GM12878 (cell line): ENCODE results near the gene TLCD5. TPM values are rescaled to one million over a fixed set of nuclear protein-coding genes. Genes with fewer than 3 reads are reported as not detected.

ENCODE experiments used
- ATAC-seq: fragments of 200-7000 bp; cut with Tn5 transposase; 3 replicates; pipeline ENCODE4 v1.9.1; 2020; ENCODE audit warnings: mild to moderate bottlenecking, moderate library complexity
- BruUV-seq: library from RNA; stranded (reverse); fragments of 400-500 nt; replicated peaks from 2 replicates; lab custom pipeline; 2021; lab: Mats Ljungman, UMichigan
- CTCF ChIA-PET: fragments of 300-600 bp; sonication (Branson Sonifier 250); formaldehyde crosslinking; extraction: SDS; loops from one replicate; lab custom pipeline; 2021; ENCODE audit warnings: inconsistent platforms; lab: Yijun Ruan, JAX
- POLR2A ChIA-PET: fragments of 350-600 bp; formaldehyde crosslinking; extraction: SDS; loops from one replicate; lab custom pipeline; 2021; ENCODE audit warnings: inconsistent platforms; lab: Charles Lee
- RAD21 ChIA-PET: fragments of 300-600 bp; sonication (Branson Sonifier 250); formaldehyde crosslinking; loops from one replicate; lab custom pipeline; 2023; ENCODE audit warnings: antibody characterized with exemption; ENCODE audit not compliant: unreplicated experiment; lab: Charles Lee
- SMC1A ChIA-PET: fragments of 300-600 bp; sonication (Branson Sonifier 250); formaldehyde crosslinking; loops from one replicate; lab custom pipeline; 2023; ENCODE audit not compliant: unreplicated experiment, uncharacterized antibody; lab: Charles Lee
- DNase-seq: peaks from one replicate; pipeline ENCODE4 v3.0.0-alpha.2; 2011; ENCODE audit warnings: low read depth, low spot score
- FAIRE-seq: peaks from 3 replicates; lab custom pipeline; 2011; peaks lifted over from hg19 to GRCh38; lab: Jason Lieb, UNC
- H2AFZ ChIP-seq: 2 replicates; pipeline ENCODE4 v1.6.0; 2011; ENCODE audit warnings: low read depth, low read length, control low read depth; ENCODE audit not compliant: control insufficient read depth
- H3K27ac ChIP-seq: 2 replicates; pipeline ENCODE4 v1.5.1; 2011; ENCODE audit warnings: control low read depth; ENCODE audit not compliant: control insufficient read depth, insufficient read depth
- H3K27me3 ChIP-seq, 2 experiments: replicated peaks in 1 of 2; 2 replicates each; pipeline versions ENCODE4 v1.6.0 to v1.6.1; 2011; ENCODE audit warnings: low read length in 1 of 2; ENCODE audit not compliant: control insufficient read depth in 2 of 2, insufficient read depth in 2 of 2
- H3K36me3 ChIP-seq, 2 experiments: 2 replicates each; pipeline ENCODE4 v1.5.1; 2011; ENCODE audit warnings: low read length in 1 of 2; ENCODE audit not compliant: control insufficient read depth in 2 of 2, insufficient read depth in 2 of 2
- H3K4me1 ChIP-seq: 2 replicates; pipeline ENCODE4 v1.6.1; 2011; ENCODE audit warnings: mild to moderate bottlenecking, low read length, moderate library complexity, mixed read lengths; ENCODE audit not compliant: control insufficient read depth, insufficient read depth
- H3K4me2 ChIP-seq: 2 replicates; pipeline ENCODE4 v1.6.0; 2011; ENCODE audit warnings: control low read depth; ENCODE audit not compliant: control insufficient read depth, insufficient read depth
- H3K4me3 ChIP-seq: fragments of 200-600 bp; sonication (generic); 2 replicates; pipeline ENCODE4 v1.5.1; 2016
- H3K79me2 ChIP-seq: 2 replicates; pipeline ENCODE4 v1.6.0; 2011; ENCODE audit warnings: low read length; ENCODE audit not compliant: control insufficient read depth, insufficient read depth
- H3K9ac ChIP-seq: 2 replicates; pipeline ENCODE4 v1.8.0; 2011; ENCODE audit warnings: low read length, control low read depth, mixed read lengths; ENCODE audit not compliant: control insufficient read depth, insufficient read depth
- H3K9me3 ChIP-seq: replicated peaks from 3 replicates; pipeline ENCODE4 v1.5.1; 2011; ENCODE audit warnings: mild to moderate bottlenecking, low read length; ENCODE audit not compliant: control insufficient read depth, insufficient read depth
- H4K20me1 ChIP-seq: 2 replicates; pipeline ENCODE4 v1.6.0; 2011; ENCODE audit not compliant: control insufficient read depth, insufficient read depth
- FOS ChIP-seq: IDR thresholded peaks from 3 replicates; pipeline ENCODE4 v1.6.1; 2011; ENCODE audit warnings: borderline replicate concordance; ENCODE audit not compliant: insufficient read length; ENCODE audit errors: extremely low read depth
- PBX3 ChIP-seq: IDR thresholded peaks from 2 replicates; pipeline ENCODE4 v1.6.1; 2011; ENCODE audit warnings: mild to moderate bottlenecking, low read depth, low read length, moderate library complexity; ENCODE audit not compliant: insufficient replicate concordance
- RBBP5 ChIP-seq: fragments of 200-600 bp; sonication (generic); conservative IDR thresholded peaks from 2 replicates; pipeline ENCODE4 v1.6.1; 2016
- SRF ChIP-seq, 2 experiments: IDR thresholded peaks; 2 replicates each; pipeline ENCODE4 v1.6.1; 2011; ENCODE audit warnings: low read depth in 2 of 2, low read length in 2 of 2, mild to moderate bottlenecking in 1 of 2, moderate library complexity in 1 of 2
- ZNF592 ChIP-seq: fragments of 450-650 bp; IDR thresholded peaks from 2 replicates; pipeline ENCODE4 v1.6.1; 2017; ENCODE audit warnings: mild to moderate bottlenecking, moderate library complexity
- in situ Hi-C: fragments of 300-500 bp; cut with MboI; formaldehyde crosslinking; loops from 9 replicates; pipeline ENCODE4 v1.14.3; 2018; ENCODE audit warnings: mixed read lengths
- intact Hi-C: fragments of 100-400 bp; cut with micrococcal nuclease; formaldehyde crosslinking; loops from one replicate; pipeline ENCODE4 v1.14.2; 2022; ENCODE audit not compliant: unreplicated experiment
- polyA plus RNA-seq, 11 experiments: library from polyadenylated mRNA; depleted of rRNA in 4 of 11; unstranded in 6 of 11; stranded (reverse) in 5 of 11; fragments of >200 nt; fragmentation: Nextera tagmentation in 4 of 11; fragmentation: Illumina TruSeq in 1 of 11; extraction: Ambion mirVana in 4 of 11; extraction: Trizol in 1 of 11; gene quantifications; 1 replicate in 1 of 11; 2 replicates in 10 of 11; pipeline versions ENCODE4 v1.2.1 to v1.2.3, GENCODE V29; 2011 to 2016; ENCODE audit warnings: inconsistent platforms in 2 of 11, missing spikeins in 2 of 11, low read depth in 1 of 11
- total RNA-seq, 4 experiments: library from RNA; depleted of rRNA in 3 of 4; stranded (reverse); fragments of >200 nt in 3 of 4; fragmentation: Illumina TruSeq in 1 of 4; extraction: Trizol in 1 of 4; gene quantifications; 2 replicates each; pipeline versions ENCODE4 v1.2.1 to v1.2.3, GENCODE V29; 2013 to 2021
- TF ChIP-seq, protein P1 (sequence below): IDR thresholded peaks from 2 replicates; pipeline ENCODE4 v1.6.1; 2011; ENCODE audit warnings: low read depth, mild to moderate bottlenecking, low read length, moderate library complexity, borderline replicate concordance; ENCODE audit errors: extremely low read depth

The TLCD5 gene
- total and polyA plus RNA-seq, 10 of the 15 experiments (the other 5 are each of a cell fraction or from before 2014, with no cell fraction given) = 2.4 to 13.3 (median 3.2) TPM

DNA sequence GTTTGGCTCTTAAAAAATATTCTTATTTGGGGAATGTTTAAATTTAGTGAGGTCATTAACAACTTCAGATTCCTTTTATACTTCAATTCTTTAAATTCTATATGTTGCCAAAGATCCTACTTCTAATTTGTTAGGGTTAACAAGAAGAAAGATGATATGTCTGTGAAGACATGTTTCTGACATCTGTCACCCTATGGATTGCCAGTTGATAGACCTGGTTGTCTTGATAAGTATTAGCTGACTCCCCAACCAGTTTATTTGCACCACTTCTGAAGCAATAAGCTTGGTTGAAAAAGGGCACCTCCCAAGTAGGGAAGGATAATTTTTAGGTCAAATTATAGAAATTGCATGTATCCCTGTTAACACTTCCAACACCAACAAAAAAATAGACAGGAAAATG, 40.4 kb downstream of the TLCD5 start:
- Histone ChIP-seq H3K4me1 (no peaks in the 10 kb centered on the region), H3K27me3 (no peaks in the 10 kb centered on the region), H3K4me2 (no peak overlapping the region), H3K27ac (no peak overlapping the region), H3K36me3 (no peaks in the 10 kb centered on the region), H3K9me3 (no peaks in the 10 kb centered on the region; the same call in 2 of the 3 replicates), H2AFZ (no peak overlapping the region), H3K79me2 (no peaks in the 10 kb centered on the region; the same call in 1 of the 2 replicates), H3K4me3 (no peak overlapping the region), H3K9ac (no peak overlapping the region), H4K20me1 (no peaks in the 10 kb centered on the region)
- in situ Hi-C loops (no loop called here), intact Hi-C loops (no loop called here)
- CTCF ChIA-PET = interaction anchor here (1.4 to 1.6 kb wide), 2 partner anchors 10 to 31 kb away, joined by 6 read pairs; no protein-coding TSS in a partner anchor
- BruUV-seq = no TSS peak
- FAIRE-seq (no peak), ATAC-seq (no peak), DNase-seq (no peak)
- POLR2A ChIA-PET = no interaction called here
- RAD21 ChIA-PET = no interaction called here
- SMC1A ChIA-PET = interaction anchor here (1.1 to 1.4 kb wide), 4 partner anchors 9 to 36 kb away, joined by 3 to 5 read pairs (median 4); no protein-coding TSS in a partner anchor
- TF ChIP-seq, protein P1, sequence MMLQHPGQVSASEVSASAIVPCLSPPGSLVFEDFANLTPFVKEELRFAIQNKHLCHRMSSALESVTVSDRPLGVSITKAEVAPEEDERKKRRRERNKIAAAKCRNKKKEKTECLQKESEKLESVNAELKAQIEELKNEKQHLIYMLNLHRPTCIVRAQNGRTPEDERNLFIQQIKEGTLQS = no peak
- TF ChIP-seq PBX3 (no peak), RBBP5 (no peak), SRF (IDR thresholded peaks at IDR 0.05; ENCODE audit: low read depth in 2 of 2, low read length in 2 of 2) (no peak), FOS (no peak), ZNF592 (no peak)
